HG03159 (cell line): ENCODE results near the gene SHB.

Experiments
- ATAC-seq: cut with Tn5 transposase; IDR thresholded peaks from one replicate; pipeline ENCODE4 v1.9.1; 2021; ENCODE audit warnings: mild to moderate bottlenecking, moderate library complexity; ENCODE audit not compliant: unreplicated experiment

The SHB gene

GRCh38 chr9:37942621-37943344 lies 126.2 kb downstream of the SHB start:
- no peak for ATAC-seq

GRCh38 chr9:37941253-37941652 lies 127.8 kb downstream of the SHB start:
- no peak for ATAC-seq

- no peak for ATAC-seq
Measured at GRCh38 chr9:37939575-37940095, 129.4 kb downstream of the SHB start.

- no peak for ATAC-seq
Measured at GRCh38 chr9:37938121-37938891, 130.7 kb downstream of the SHB start.

GRCh38 chr9:37937366-37937765 lies 131.7 kb downstream of the SHB start:
- no peak for ATAC-seq

- no peak for ATAC-seq
Measured at GRCh38 chr9:37936965-37937364, 132.1 kb downstream of the SHB start.

- ATAC-seq, result no peak
Measured at GRCh38 chr9:37936376-37936775, 132.7 kb downstream of the SHB start.

- no peak for ATAC-seq
Measured at GRCh38 chr9:37935096-37935495, 133.9 kb downstream of the SHB start.

- ATAC-seq, result no peak
Measured at GRCh38 chr9:37931592-37931991, 137.4 kb downstream of the SHB start.

- no peak for ATAC-seq
Measured at GRCh38 chr9:37929441-37929895, 139.6 kb downstream of the SHB start.

- no peak for ATAC-seq
Measured at GRCh38 chr9:37928552-37929430, 140.2 kb downstream of the SHB start.

- no peak for ATAC-seq
Measured at GRCh38 chr9:37927601-37928551, 141.2 kb downstream of the SHB start.

- no peak for ATAC-seq
Measured at GRCh38 chr9:37927132-37927531, 141.9 kb downstream of the SHB start.

GRCh38 chr9:37926737-37927118 lies 142.3 kb downstream of the SHB start:
- no peak for ATAC-seq

- no peak for ATAC-seq
Measured at GRCh38 chr9:37925786-37926736, 143.0 kb downstream of the SHB start.

- ATAC-seq, result no peak
Measured at GRCh38 chr9:37925006-37925405, 144.0 kb downstream of the SHB start.

- ATAC-seq, result no peak
Measured at GRCh38 chr9:37924538-37924937, 144.5 kb downstream of the SHB start.

- ATAC-seq, result no peak
Measured at GRCh38 chr9:37923796-37924427, 145.1 kb downstream of the SHB start.
